HG03135 (cell line): ENCODE data around the gene ZNF200.
"Not testable (repeated sequence)": the region's sequence is repeated elsewhere in the genome, so short reads cannot be mapped to it uniquely, and the experiment has no call there.

Experiments
- ATAC-seq: cut with Tn5 transposase; IDR thresholded peaks from one replicate; pipeline ENCODE4 v1.9.1; 2021; ENCODE audit warnings: mild to moderate bottlenecking, moderate library complexity; ENCODE audit not compliant: unreplicated experiment

Gene ZNF200

GRCh38 chr16:3202903-3203539 is 31.9 kb downstream of the ZNF200 start:
- no peak for ATAC-seq

GRCh38 chr16:3198334-3199072 is 36.5 kb downstream of the ZNF200 start:
- ATAC-seq, result no peak

GRCh38 chr16:3197694-3198333 is 37.1 kb downstream of the ZNF200 start:
- ATAC-seq, result not testable (repeated sequence)

- ATAC-seq, result no peak
Observed at GRCh38 chr16:3195975-3196374, 39.0 kb downstream of the ZNF200 start.

- ATAC-seq, result no peak
Observed at GRCh38 chr16:3194792-3195191, 40.2 kb downstream of the ZNF200 start.

GRCh38 chr16:3193221-3194212 is 41.4 kb downstream of the ZNF200 start:
- ATAC-seq, result no peak

- ATAC-seq, result no peak
Observed at GRCh38 chr16:3192476-3193019, 42.4 kb downstream of the ZNF200 start.

- ATAC-seq, result no peak
Observed at GRCh38 chr16:3190949-3191353, 44.0 kb downstream of the ZNF200 start.

GRCh38 chr16:3189869-3190268 is 45.1 kb downstream of the ZNF200 start:
- ATAC-seq, result no peak

GRCh38 chr16:3188925-3189825 is 45.8 kb downstream of the ZNF200 start:
- ATAC-seq, result no peak

- ATAC-seq, result no peak
Observed at GRCh38 chr16:3188675-3188924, 46.4 kb downstream of the ZNF200 start.

GRCh38 chr16:3187798-3188674 is 46.9 kb downstream of the ZNF200 start, which contains the start of gene OR1F1:
OR1F1 (plus strand) TSS chr16:3188204.
- no peak for ATAC-seq

GRCh38 chr16:3186946-3187690 is 47.8 kb downstream of the ZNF200 start:
- no peak for ATAC-seq

GRCh38 chr16:3183445-3184139 is 51.4 kb downstream of the ZNF200 start:
- ATAC-seq, result no peak

GRCh38 chr16:3182608-3183444 is 52.1 kb downstream of the ZNF200 start:
- ATAC-seq, result no peak

GRCh38 chr16:3182293-3182607 is 52.7 kb downstream of the ZNF200 start:
- ATAC-seq, result not testable (repeated sequence)

- ATAC-seq, result no peak
Observed at GRCh38 chr16:3180445-3180878, 54.5 kb downstream of the ZNF200 start.
